ENCODE results near the gene CA12. TPM values are rescaled to one million over a fixed set of nuclear protein-coding genes. Genes with fewer than 3 reads are reported as not detected.

CA12 gene
- total RNA-seq, 1 donor from 2014 or later = 0.25 TPM

- Histone ChIP-seq H3K9me3 (replicated peaks) (no peaks in the 10 kb centered on the region), H3K4me1 (peaks cover 12% of the 10 kb centered on the region), H3K27me3 (ENCODE audit: low read depth) (no peaks in the 10 kb centered on the region), H3K36me3 (no peaks in the 10 kb centered on the region), H3K4me3 (no peak overlapping the region), H3K27ac (replicated peaks) (no peak overlapping the region)
- DNase-seq = no peak
- no peak for TF ChIP-seq CTCF (IDR thresholded peaks at IDR 0.05; ENCODE audit: borderline replicate concordance)
- intact Hi-C loops (cut with micrococcal nuclease) = no loop called here
Observed at GRCh38 chr15:63369296-63369695, 12.3 kb downstream of the CA12 start.

- Histone ChIP-seq H3K36me3 (no peaks in the 10 kb centered on the region), H3K9me3 (replicated peaks) (no peaks in the 10 kb centered on the region), H3K4me3 (no peak overlapping the region), H3K4me1 (peaks cover 13% of the 10 kb centered on the region), H3K27me3 (ENCODE audit: low read depth) (no peaks in the 10 kb centered on the region), H3K27ac (replicated peaks) (no peak overlapping the region)
- TF ChIP-seq CTCF (IDR thresholded peaks at IDR 0.05; ENCODE audit: borderline replicate concordance) = no peak
- no peak for DNase-seq
- intact Hi-C loops (cut with micrococcal nuclease) = no loop called here
Observed at GRCh38 chr15:63368503-63368902, 13.1 kb downstream of the CA12 start.

GRCh38 chr15:63367900-63368299 lies 13.7 kb downstream of the CA12 start:
- no peaks in the 10 kb centered on the region for H3K36me3 ChIP-seq
- no peak overlapping the region for H3K27ac ChIP-seq (replicated peaks)
- peaks cover 17% of the 10 kb centered on the region for H3K4me1 ChIP-seq
- no peaks in the 10 kb centered on the region for H3K27me3 ChIP-seq (ENCODE audit: low read depth)
- no peak for TF ChIP-seq CTCF (IDR thresholded peaks at IDR 0.05; ENCODE audit: borderline replicate concordance)
- no peaks in the 10 kb centered on the region for H3K9me3 ChIP-seq (replicated peaks)
- H3K4me3 ChIP-seq = no peak overlapping the region
- intact Hi-C loops (cut with micrococcal nuclease) = no loop called here
- DNase-seq = no peak

- peaks cover 22% of the 10 kb centered on the region for H3K4me1 ChIP-seq
- H3K27me3 ChIP-seq (ENCODE audit: low read depth) = no peaks in the 10 kb centered on the region
- no peak overlapping the region for H3K27ac ChIP-seq (replicated peaks)
- H3K4me3 ChIP-seq = no peak overlapping the region
- no peak for TF ChIP-seq CTCF (IDR thresholded peaks at IDR 0.05; ENCODE audit: borderline replicate concordance)
- H3K36me3 ChIP-seq = no peaks in the 10 kb centered on the region
- no peak for DNase-seq
- intact Hi-C loops (cut with micrococcal nuclease) = no loop called here
- no peaks in the 10 kb centered on the region for H3K9me3 ChIP-seq (replicated peaks)
Observed at GRCh38 chr15:63367390-63367789, 14.3 kb downstream of the CA12 start.

GRCh38 chr15:63366451-63366850 lies 15.2 kb downstream of the CA12 start:
- no peak overlapping the region for H3K27ac ChIP-seq (replicated peaks)
- intact Hi-C loops (cut with micrococcal nuclease) = no loop called here
- H3K36me3 ChIP-seq = no peaks in the 10 kb centered on the region
- no peak overlapping the region for H3K4me3 ChIP-seq
- TF ChIP-seq CTCF (IDR thresholded peaks at IDR 0.05; ENCODE audit: borderline replicate concordance) = no peak
- H3K9me3 ChIP-seq (replicated peaks) = no peaks in the 10 kb centered on the region
- no peaks in the 10 kb centered on the region for H3K27me3 ChIP-seq (ENCODE audit: low read depth)
- peaks cover 26% of the 10 kb centered on the region for H3K4me1 ChIP-seq
- no peak for DNase-seq

GRCh38 chr15:63365273-63365680 lies 16.4 kb downstream of the CA12 start:
- H3K4me1 ChIP-seq = peaks cover 29% of the 10 kb centered on the region
- no peaks in the 10 kb centered on the region for H3K36me3 ChIP-seq
- no peaks in the 10 kb centered on the region for H3K9me3 ChIP-seq (replicated peaks)
- no peak for TF ChIP-seq CTCF (IDR thresholded peaks at IDR 0.05; ENCODE audit: borderline replicate concordance)
- peak overlapping the region; percentile 44 for H3K27ac ChIP-seq (replicated peaks)
- intact Hi-C loops (cut with micrococcal nuclease) = no loop called here
- no peaks in the 10 kb centered on the region for H3K27me3 ChIP-seq (ENCODE audit: low read depth)
- H3K4me3 ChIP-seq = no peak overlapping the region
- DNase-seq = no peak

Measured in left ventricle myocardium inferior (tissue), 1 donor.